Uterus (tissue), 4 donors: ENCODE results near the gene SOAT1. TPM values are rescaled to one million over a fixed set of nuclear protein-coding genes. Genes with fewer than 3 reads are reported as not detected.
"Not testable (repeated sequence)": the region's sequence is repeated elsewhere in the genome, so short reads cannot be mapped to it uniquely, and the experiment has no call there.

Experiments used
- DNase-seq, 2 donors: peaks; one replicate each; pipeline ENCODE4 v3.0.0-alpha.2; 2019 to 2020
- H3K27ac ChIP-seq, 2 donors: fragments of 200-600 bp; sonication (generic); 1 replicate in 1 of 2; 2 replicates in 1 of 2; pipeline ENCODE4 v1.5.1; 2016 to 2018
- H3K27me3 ChIP-seq, 2 donors: fragments of 200-600 bp; sonication (generic); one replicate each; pipeline ENCODE4 v1.5.1; 2018 to 2019; ENCODE audit warnings: control low read depth in 1 of 2
- H3K36me3 ChIP-seq, 2 donors: fragments of 200-600 bp; sonication (generic); one replicate each; pipeline ENCODE4 v1.5.1; 2019; ENCODE audit warnings: control low read depth in 1 of 2
- H3K4me1 ChIP-seq, 2 donors: fragments of 200-600 bp; sonication (generic); one replicate each; pipeline ENCODE4 v1.5.1; 2018 to 2019; ENCODE audit warnings: control low read depth in 1 of 2
- H3K4me3 ChIP-seq, 2 donors: fragments of 200-600 bp; sonication (generic); 1 replicate in 1 of 2; 2 replicates in 1 of 2; pipeline ENCODE4 v1.5.1; 2018 to 2019; ENCODE audit warnings: mild to moderate bottlenecking in 1 of 2
- H3K9me3 ChIP-seq, 2 donors: fragments of 200-600 bp; sonication (generic); one replicate each; pipeline ENCODE4 v1.5.1; 2019; ENCODE audit warnings: control low read depth in 1 of 2
- POLR2A ChIP-seq, 2 donors: fragments of 450-650 bp; IDR thresholded peaks; one replicate each; pipeline ENCODE4 v1.6.1; 2016; ENCODE audit warnings: antibody characterized with exemption in 2 of 2, mild to moderate bottlenecking in 1 of 2, moderate library complexity in 1 of 2
- intact Hi-C: fragments of 100-400 bp; cut with DNase I; formaldehyde crosslinking; loops from one replicate; pipeline ENCODE4 v1.15.1; 2023; ENCODE audit warnings: low total_unique reads
- total RNA-seq, 4 donors: library from RNA; depleted of rRNA in 3 of 4; stranded (reverse); fragments of >200 nt in 3 of 4; gene quantifications; one replicate each; pipeline versions ENCODE4 v1.1.0 to v1.2.4, GENCODE V29; 2014 to 2023
- TF ChIP-seq, protein P1 (sequence below), 4 experiments: fragments of 200-600 bp in 2 of 4; fragments of 450-650 bp in 2 of 4; sonication (generic) in 2 of 4; IDR thresholded peaks; one replicate each; pipeline ENCODE4 v1.5.1; 2016 to 2019; ENCODE audit warnings: antibody characterized with exemption in 4 of 4, mild to moderate bottlenecking in 2 of 4, moderate library complexity in 1 of 4
- donor health status: DM: yes; HTN: yes; CAD: no.

The SOAT1 gene
- total RNA-seq, 4 donors from 2014 or later, result 4.9 to 34.6 (median 18.4) TPM

DNA sequence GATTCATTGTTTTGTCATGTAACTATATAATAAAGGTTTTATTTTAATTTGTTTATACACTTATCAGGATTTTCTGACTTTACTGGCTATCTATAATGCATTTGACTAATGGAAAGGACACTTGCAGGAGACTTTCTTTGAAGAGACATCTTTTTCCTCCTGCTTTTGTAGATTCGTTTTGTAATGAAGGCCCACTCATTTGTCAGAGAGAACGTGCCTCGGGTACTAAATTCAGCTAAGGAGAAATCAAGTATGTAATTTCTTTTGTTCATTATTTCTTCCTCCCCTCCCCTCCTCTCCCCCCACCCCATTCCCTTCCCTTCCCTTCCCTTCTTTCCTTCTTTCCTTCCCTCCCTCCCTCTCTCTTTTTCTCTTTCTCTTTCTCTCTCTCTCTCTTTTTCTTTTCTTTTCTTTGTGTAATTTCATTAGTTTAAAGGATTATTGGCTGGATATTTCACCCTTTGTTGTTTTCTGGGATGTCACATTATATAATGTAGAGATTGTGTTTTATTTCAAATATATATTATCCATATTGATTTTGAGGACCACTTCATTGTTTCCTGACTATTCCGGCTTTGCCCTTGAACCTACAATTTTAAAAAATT is 48.4 kb downstream of the SOAT1 start:
- no peaks in the 10 kb centered on the region for H3K36me3 ChIP-seq
- H3K27me3 ChIP-seq, result no peaks in the 10 kb centered on the region
- TF ChIP-seq POLR2A (IDR thresholded peaks at IDR 0.05), result no peak
- TF ChIP-seq, protein P1, sequence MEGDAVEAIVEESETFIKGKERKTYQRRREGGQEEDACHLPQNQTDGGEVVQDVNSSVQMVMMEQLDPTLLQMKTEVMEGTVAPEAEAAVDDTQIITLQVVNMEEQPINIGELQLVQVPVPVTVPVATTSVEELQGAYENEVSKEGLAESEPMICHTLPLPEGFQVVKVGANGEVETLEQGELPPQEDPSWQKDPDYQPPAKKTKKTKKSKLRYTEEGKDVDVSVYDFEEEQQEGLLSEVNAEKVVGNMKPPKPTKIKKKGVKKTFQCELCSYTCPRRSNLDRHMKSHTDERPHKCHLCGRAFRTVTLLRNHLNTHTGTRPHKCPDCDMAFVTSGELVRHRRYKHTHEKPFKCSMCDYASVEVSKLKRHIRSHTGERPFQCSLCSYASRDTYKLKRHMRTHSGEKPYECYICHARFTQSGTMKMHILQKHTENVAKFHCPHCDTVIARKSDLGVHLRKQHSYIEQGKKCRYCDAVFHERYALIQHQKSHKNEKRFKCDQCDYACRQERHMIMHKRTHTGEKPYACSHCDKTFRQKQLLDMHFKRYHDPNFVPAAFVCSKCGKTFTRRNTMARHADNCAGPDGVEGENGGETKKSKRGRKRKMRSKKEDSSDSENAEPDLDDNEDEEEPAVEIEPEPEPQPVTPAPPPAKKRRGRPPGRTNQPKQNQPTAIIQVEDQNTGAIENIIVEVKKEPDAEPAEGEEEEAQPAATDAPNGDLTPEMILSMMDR (IDR thresholded peaks at IDR 0.05), result no peak
- H3K9me3 ChIP-seq, result no peaks in the 10 kb centered on the region
- intact Hi-C loops, result no loop called here
- H3K27ac ChIP-seq, result no peak overlapping the region
- H3K4me1 ChIP-seq, result no peaks in the 10 kb centered on the region
- no peak overlapping the region for H3K4me3 ChIP-seq
- DNase-seq, result no peak

DNA sequence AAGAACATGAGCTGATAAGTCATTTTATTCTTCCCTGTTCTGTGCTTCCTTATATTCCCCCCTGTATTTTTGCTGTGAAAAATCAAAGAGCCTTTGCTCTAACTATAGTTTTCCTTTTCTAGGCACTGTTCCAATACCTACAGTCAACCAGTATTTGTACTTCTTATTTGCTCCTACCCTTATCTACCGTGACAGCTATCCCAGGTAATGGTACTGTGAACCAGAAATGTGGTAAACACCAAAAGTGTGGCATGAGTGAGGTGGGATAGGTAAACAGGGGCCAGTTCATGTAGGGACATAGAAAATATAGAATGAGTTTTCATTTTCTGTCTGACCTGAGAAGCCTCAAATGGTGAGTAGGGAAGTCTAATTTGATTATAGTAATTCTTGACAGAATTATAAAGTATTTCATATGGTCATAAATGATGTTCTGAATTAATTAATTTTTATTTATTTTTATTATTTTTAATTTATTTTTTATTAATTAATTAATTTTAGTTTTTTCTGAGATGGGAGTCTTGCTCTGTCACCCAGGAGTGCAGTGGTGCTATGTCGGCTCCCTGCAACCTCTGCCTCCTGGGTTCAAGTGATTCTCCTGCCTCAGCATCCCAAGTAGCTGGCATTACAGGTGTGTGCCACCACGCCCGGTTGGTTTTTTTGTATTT is 49.3 kb downstream of the SOAT1 start:
- Histone ChIP-seq H3K9me3 (no peaks in the 10 kb centered on the region), H3K27ac (no peak overlapping the region), H3K27me3 (no peaks in the 10 kb centered on the region), H3K36me3 (no peaks in the 10 kb centered on the region), H3K4me3 (no peak overlapping the region), H3K4me1 (no peaks in the 10 kb centered on the region)
- intact Hi-C loops, result no loop called here
- TF ChIP-seq, protein P1 (IDR thresholded peaks at IDR 0.05), result no peak
- no peak for TF ChIP-seq POLR2A (IDR thresholded peaks at IDR 0.05)
- no peak for DNase-seq

DNA sequence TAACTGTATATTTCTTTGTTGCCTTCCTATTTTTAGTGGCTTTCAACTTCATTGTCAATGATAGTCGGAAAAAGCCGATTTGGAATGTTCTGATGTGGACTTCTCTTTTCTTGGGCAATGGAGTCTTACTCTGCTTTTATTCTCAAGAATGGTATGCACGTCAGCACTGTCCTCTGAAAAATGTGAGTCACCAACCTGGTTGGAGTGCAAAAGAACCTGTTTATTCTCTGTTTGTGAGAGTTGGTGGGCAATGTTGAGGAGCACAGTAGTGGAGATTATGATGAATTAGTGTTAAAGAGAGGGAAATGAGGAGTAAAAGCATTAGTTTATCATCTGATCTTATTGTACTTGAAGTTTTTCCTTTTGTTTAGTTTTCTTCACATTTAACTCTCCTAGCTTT is 57.7 kb downstream of the SOAT1 start:
- no peaks in the 10 kb centered on the region for H3K27me3 ChIP-seq
- H3K9me3 ChIP-seq, result no peaks in the 10 kb centered on the region
- DNase-seq, result no peak
- intact Hi-C loops, result no loop called here
- no peak for TF ChIP-seq POLR2A (IDR thresholded peaks at IDR 0.05)
- TF ChIP-seq, protein P1 (IDR thresholded peaks at IDR 0.05), result no peak
- no peak overlapping the region for H3K27ac ChIP-seq
- no peaks in the 10 kb centered on the region for H3K36me3 ChIP-seq
- no peak overlapping the region for H3K4me3 ChIP-seq
- H3K4me1 ChIP-seq, result no peaks in the 10 kb centered on the region

- H3K27me3 ChIP-seq, result no peaks in the 10 kb centered on the region
- no peak for DNase-seq
- no peaks in the 10 kb centered on the region for H3K9me3 ChIP-seq
- no peak for TF ChIP-seq POLR2A (IDR thresholded peaks at IDR 0.05)
- TF ChIP-seq, protein P1 (IDR thresholded peaks at IDR 0.05), result no peak
- intact Hi-C loops, result no loop called here
- no peak overlapping the region for H3K4me3 ChIP-seq
- no peaks in the 10 kb centered on the region for H3K4me1 ChIP-seq
- H3K36me3 ChIP-seq, result no peaks in the 10 kb centered on the region
- no peak overlapping the region for H3K27ac ChIP-seq
Observed at GRCh38 chr1:179352236-179352635, 58.6 kb downstream of the SOAT1 start.

DNA sequence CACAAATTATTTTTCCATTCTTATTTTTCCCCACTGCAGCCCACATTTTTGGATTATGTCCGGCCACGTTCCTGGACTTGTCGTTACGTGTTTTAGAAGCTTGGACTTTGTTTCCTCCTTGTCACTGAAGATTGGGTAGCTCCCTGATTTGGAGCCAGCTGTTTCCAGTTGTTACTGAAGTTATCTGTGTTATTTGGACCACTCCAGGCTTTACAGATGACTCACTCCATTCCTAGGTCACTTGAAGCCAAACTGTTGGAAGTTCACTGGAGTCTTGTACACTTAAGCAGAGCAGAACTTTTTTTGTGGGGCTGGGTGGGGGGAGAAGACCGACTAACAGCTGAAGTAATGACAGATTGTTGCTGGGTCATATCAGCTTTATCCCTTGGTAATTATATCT is 59.9 kb downstream of the SOAT1 start:
- no peaks in the 10 kb centered on the region for H3K27me3 ChIP-seq
- no peaks in the 10 kb centered on the region for H3K9me3 ChIP-seq
- intact Hi-C loops, result no loop called here
- no peaks in the 10 kb centered on the region for H3K36me3 ChIP-seq
- H3K27ac ChIP-seq, result peak overlapping the region in 1 of 2 donors; percentile 14
- no peaks in the 10 kb centered on the region for H3K4me1 ChIP-seq
- DNase-seq, result peak; percentile 31 to 39
- TF ChIP-seq POLR2A (IDR thresholded peaks at IDR 0.05), result no peak
- TF ChIP-seq, protein P1 (IDR thresholded peaks at IDR 0.05), result no peak
- no peak overlapping the region for H3K4me3 ChIP-seq

DNA sequence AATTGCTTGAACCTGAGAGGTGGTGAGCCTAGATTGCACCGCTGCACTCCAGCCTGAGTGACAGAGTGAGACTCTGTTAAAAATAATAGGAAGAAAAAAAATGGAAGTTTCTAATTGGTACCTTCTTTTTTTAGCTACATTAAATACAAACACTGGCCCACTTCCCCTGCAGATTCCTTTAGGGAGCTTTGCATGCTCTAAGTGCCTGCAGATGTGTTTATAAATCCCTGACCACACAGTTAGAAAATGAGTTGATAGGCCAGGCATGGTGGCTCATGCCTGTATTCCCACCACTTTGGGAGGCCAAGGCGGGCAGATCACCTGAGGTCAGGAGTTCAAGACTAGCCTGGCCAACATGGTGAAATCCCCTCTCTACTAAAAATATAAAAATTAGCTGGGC is 68.0 kb downstream of the SOAT1 start:
- H3K36me3 ChIP-seq, H3K4me1 ChIP-seq, H3K9me3 ChIP-seq, H3K27ac ChIP-seq, intact Hi-C loops, H3K27me3 ChIP-seq, H3K4me3 ChIP-seq, DNase-seq: not testable (repeated sequence)
